Cardiac septum (tissue), 1 donor: ENCODE data around the gene TRMT44. TPM values are rescaled to one million over a fixed set of nuclear protein-coding genes. Genes with fewer than 3 reads are reported as not detected.
"Not testable (repeated sequence)": the region's sequence is repeated elsewhere in the genome, so short reads cannot be mapped to it uniquely, and the experiment has no call there.

Source experiments
- DNase-seq: peaks from one replicate; pipeline ENCODE4 v3.0.0-alpha.2; 2020; ENCODE audit warnings: low spot score
- intact Hi-C: fragments of 100-400 bp; cut with DNase I; formaldehyde crosslinking; loops from one replicate; pipeline ENCODE4 v1.14.0; 2022
- total RNA-seq: library from RNA; stranded (reverse); fragmentation: NEBNext Ultra II Directional; extraction: Animal tissue kit (Norgen Biotek cat#: 25700); gene quantifications from one replicate; pipeline ENCODE4 v1.2.1, GENCODE V29; 2021
- donor health status: DM: no; HTN: no; CAD: no.

TRMT44 gene
- total RNA-seq, 1 donor from 2014 or later: 9.0 TPM

GRCh38 chr4:8477676-8478075 lies 37.1 kb downstream of the TRMT44 start:
- DNase-seq: no peak
- intact Hi-C loops: no loop called here

GRCh38 chr4:8478371-8478770 lies 37.8 kb downstream of the TRMT44 start:
- no peak for DNase-seq
- intact Hi-C loops: no loop called here

- no peak for DNase-seq
These were observed 38.5 kb downstream of the TRMT44 start for GRCh38 chr4:8478801-8479744.

GRCh38 chr4:8480221-8480620 lies 39.6 kb downstream of the TRMT44 start:
- DNase-seq: no peak
- intact Hi-C loops: no loop called here

More at GRCh38 chr4:8478801-8479744, 38.5 kb downstream of the TRMT44 start:
- intact Hi-C loops: no loop called here

GRCh38 chr4:8486643-8487042 lies 46.1 kb downstream of the TRMT44 start:
- DNase-seq, intact Hi-C loops: not testable (repeated sequence)

GRCh38 chr4:8488791-8489369 lies 48.3 kb downstream of the TRMT44 start:
- DNase-seq: no peak
- intact Hi-C loops: no loop called here

GRCh38 chr4:8491478-8491877 lies 50.9 kb downstream of the TRMT44 start:
- intact Hi-C loops, DNase-seq: not testable (repeated sequence)

GRCh38 chr4:8492174-8492573 lies 51.6 kb downstream of the TRMT44 start:
- no peak for DNase-seq
- intact Hi-C loops: no loop called here

GRCh38 chr4:8493484-8493883 lies 52.9 kb downstream of the TRMT44 start:
- intact Hi-C loops: no loop called here
- no peak for DNase-seq

- intact Hi-C loops: no loop called here
- DNase-seq: no peak
These were observed 53.6 kb downstream of the TRMT44 start for GRCh38 chr4:8494218-8494617.

- DNase-seq: no peak
- intact Hi-C loops: no loop called here
These were observed 54.5 kb downstream of the TRMT44 start for GRCh38 chr4:8494983-8495548.

- no peak for DNase-seq
- intact Hi-C loops: no loop called here
These were observed 55.2 kb downstream of the TRMT44 start for GRCh38 chr4:8495803-8496202.

- DNase-seq: no peak
- intact Hi-C loops: no loop called here
These were observed 57.2 kb downstream of the TRMT44 start for GRCh38 chr4:8497762-8498161.

- intact Hi-C loops: no loop called here
- no peak for DNase-seq
These were observed 60.4 kb downstream of the TRMT44 start for GRCh38 chr4:8500966-8501365.

- intact Hi-C loops: no loop called here
- no peak for DNase-seq
These were observed 61.2 kb downstream of the TRMT44 start for GRCh38 chr4:8501781-8502180.

- no peak for DNase-seq
- intact Hi-C loops: no loop called here
These were observed 61.8 kb downstream of the TRMT44 start for GRCh38 chr4:8502371-8502770.

GRCh38 chr4:8502836-8503585 lies 62.4 kb downstream of the TRMT44 start:
- no peak for DNase-seq
- intact Hi-C loops: no loop called here

GRCh38 chr4:8503801-8504200 lies 63.2 kb downstream of the TRMT44 start:
- no peak for DNase-seq
- intact Hi-C loops: no loop called here

- DNase-seq: no peak
- intact Hi-C loops: no loop called here
These were observed 63.9 kb downstream of the TRMT44 start for GRCh38 chr4:8504279-8505007.
